GM19351 (cell line): ENCODE data around the gene LRP2.
A peak's percentile ranks its signal among the peaks of the same experiment; 100 is the strongest.
"Not testable (repeated sequence)": the region's sequence is repeated elsewhere in the genome, so short reads cannot be mapped to it uniquely, and the experiment has no call there.

Experiments
- ATAC-seq: cut with Tn5 transposase; IDR thresholded peaks from one replicate; pipeline ENCODE4 v1.9.1; 2021; ENCODE audit warnings: mild to moderate bottlenecking, moderate library complexity; ENCODE audit not compliant: unreplicated experiment

LRP2 gene

GRCh38 chr2:169178804-169179390 lies 183.4 kb downstream of the LRP2 start:
- no peak for ATAC-seq

- no peak for ATAC-seq
Observed at GRCh38 chr2:169178364-169178763, 184.0 kb downstream of the LRP2 start.

GRCh38 chr2:169175112-169175511 lies 187.2 kb downstream of the LRP2 start:
- ATAC-seq, result no peak

DNA sequence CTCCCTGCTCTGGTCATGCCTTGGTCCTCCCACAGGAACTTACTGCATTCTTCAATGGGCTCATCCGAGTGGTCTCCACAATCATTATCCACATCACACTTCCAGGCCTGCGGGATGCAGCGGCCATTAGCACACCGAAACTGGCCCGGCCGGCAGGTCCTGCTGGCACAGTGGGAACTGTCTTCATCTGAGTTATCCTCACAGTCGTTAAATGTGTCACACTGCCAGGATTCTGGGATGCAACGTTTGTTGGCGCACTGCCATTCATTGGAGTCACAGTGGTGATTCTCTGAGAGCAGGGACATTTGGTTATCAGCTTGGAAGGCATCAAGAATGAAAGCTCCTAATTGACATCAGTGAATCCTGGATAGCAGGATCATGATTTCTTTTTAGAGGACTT lies 188.5 kb downstream of the LRP2 start:
- ATAC-seq, result no peak

GRCh38 chr2:169172914-169173313 lies 189.4 kb downstream of the LRP2 start:
- ATAC-seq, result no peak

- no peak for ATAC-seq
Observed at GRCh38 chr2:169172151-169172735, 190.1 kb downstream of the LRP2 start.

DNA sequence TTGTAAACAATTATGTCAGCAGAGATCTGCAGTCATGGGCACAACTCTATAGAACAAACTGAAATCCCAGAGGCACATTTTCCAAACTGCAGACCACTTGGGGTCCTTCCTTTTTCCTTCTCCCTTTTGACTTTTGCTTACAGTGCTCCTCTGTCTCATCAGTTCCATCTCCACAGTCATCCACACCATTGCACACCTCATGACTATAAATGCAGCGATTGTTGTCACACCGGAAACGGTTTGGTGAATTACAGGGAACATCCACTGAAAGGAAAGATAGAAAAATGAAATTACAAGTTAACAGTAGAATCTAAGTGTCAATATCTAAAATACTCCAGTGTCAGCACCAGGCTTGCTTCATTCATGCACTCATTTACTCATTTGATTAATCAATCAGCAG lies 196.5 kb downstream of the LRP2 start:
- no peak for ATAC-seq

DNA sequence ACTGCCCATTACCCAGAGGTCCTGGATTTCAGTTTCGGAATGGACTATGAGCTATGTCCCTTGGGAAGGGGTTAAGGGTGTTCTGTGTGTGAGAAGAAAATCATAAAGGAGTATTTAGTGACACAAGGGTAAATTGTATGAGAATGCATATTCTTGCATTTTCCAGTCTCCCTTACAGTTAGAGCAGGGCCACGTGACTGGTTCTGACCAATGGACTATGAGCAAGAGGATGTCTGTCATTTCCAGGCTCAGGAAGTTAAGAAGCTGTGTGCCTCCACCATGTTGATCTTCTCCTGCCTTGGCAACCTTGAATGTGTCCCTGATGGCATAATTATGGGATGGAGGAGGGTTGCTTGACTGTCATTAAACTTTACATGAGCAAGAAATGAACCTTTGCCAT lies 198.0 kb downstream of the LRP2 start:
- ATAC-seq, result no peak

GRCh38 chr2:169162613-169163012 lies 199.7 kb downstream of the LRP2 start:
- ATAC-seq, result no peak

DNA sequence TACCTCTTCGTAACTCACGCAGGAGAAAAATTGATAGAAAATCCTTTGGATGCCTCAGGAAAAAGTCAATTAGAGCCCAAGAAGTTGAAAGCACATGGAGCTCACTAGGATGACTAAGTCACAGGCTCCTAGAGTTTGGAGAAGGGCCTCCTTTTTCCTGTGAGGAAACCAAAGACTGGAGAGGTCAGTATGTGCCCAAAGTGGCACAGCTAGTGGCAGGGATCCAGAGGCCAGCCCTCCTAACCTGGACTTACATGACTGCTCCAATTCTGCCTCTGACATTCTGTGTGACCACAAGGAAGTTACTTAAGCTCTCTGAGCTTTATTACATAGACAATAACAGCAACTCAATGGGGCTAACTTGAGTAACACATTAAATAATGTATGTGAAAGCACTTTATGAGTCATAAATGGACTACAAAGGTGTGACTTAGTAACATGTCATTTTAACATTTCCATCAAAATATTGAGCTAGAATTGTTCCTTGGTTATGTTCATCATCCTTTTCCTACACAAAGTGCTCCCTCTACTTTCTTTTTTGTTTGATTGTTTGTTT lies 201.3 kb downstream of the LRP2 start:
- ATAC-seq, result no peak

DNA sequence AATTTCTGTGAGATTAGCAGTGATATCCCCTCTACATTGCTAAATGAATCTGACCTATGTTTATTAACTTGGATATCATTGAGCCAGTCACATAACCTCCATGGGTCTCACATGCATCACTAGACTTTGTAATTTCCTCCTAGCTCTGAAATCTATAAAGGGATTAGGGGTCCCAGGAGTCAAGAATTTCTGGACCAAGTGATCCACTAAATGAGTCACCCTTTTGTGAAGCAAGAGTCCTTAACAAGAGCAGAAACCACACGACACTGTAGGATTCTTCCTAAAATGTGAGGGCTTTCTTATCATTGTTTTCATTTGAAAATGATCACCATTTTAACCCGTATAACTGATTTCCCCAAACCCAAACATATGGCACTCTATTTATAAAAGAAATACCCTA lies 202.6 kb downstream of the LRP2 start:
- ATAC-seq, result no peak

DNA sequence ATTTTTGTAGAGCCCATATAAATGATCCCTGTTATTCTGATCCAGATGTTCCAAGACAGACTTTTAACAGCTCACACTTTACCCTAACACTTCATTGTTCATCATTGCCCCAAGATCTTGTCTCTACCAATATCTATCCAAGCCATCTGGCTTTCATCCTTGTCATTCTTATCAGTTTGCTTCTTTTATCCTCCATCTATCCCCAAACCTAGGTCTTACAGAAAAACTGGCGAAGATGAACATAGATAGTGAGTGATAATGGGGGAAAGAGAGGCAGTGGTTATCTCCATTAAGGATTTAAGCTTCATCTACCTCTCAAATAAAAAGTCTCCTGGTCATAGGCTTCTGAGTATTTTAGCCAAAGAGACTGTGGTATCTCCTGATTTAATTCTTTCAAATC lies 203.5 kb downstream of the LRP2 start:
- no peak for ATAC-seq

DNA sequence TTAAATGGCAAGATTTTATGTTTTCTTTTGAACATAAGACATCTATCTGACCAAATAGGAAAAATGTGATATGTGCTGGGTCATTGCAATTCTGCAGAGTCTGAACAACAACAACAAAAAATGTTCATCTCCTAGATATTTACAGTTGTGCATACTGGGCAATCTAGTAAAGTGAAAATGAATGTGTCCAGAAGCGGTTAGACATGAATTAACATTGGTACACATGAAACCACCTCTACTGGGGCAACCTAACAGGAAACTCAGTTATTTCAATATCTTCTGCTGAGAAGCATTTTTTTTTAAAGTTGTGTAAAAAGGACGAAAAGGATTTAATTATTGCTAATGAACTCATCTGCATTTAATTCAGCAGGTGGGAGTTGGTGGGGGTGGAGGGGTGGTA lies 216.1 kb downstream of the LRP2 start:
- ATAC-seq, result no peak

DNA sequence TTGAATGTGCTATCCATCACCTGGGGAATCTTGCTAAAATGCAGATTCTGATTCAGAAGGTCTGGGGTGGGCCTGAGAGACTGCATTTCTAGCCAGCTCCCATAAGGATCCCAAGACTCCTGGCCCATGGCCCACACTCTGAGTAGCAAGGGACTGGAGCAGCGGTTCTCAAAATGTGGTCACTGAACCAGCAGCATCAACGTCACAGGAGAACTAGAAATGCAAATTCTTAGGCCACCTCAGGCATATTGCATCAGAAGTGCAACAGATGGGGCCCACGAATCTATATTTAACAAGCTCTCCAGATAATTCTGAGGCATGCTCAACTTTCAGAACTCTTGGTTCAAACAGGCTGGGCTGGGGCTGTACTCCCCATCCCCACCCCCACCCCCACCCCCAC lies 218.3 kb downstream of the LRP2 start:
- peak; percentile 67 for ATAC-seq

- ATAC-seq, result peak; percentile 60
Observed at GRCh38 chr2:169141713-169142352, 220.5 kb downstream of the LRP2 start.

DNA sequence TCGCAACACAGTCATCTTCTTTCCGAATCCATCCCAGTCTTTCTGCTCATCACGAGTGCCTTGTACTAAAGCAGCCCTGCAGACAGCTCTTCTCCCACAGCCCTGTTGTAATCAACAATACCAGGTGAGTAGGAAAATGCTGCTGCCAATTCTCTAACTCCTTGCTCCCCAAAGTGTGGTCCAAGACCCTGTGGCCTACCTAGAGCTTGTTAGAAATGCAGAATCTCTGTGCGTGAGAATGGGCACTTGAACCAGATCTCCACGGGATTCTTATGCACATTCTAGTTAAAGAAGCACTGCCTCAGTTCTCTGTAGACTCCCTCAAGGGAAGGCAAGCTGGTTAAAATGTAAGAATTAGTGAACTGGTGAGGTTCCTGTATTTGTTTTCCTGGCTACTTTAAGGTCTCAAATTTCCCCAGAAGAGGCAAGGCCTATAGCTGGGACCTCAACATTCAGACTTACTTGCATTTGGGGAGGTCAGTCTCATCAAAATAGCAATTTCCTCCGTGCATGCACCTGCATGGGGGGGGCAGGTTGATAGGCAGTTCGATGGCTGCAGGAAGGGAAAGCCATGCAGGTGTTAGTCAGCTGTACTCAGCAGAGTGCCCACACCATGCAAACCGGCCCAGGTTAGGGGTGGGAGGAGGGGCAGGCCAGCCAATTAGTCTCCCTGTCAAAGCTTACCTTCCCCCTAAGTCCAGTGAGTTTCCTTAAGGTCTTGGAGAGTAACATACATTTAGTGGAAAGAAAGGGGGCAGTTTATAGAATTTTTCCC lies 222.2 kb downstream of the LRP2 start:
- no peak for ATAC-seq

GRCh38 chr2:169139145-169139544 lies 223.2 kb downstream of the LRP2 start:
- ATAC-seq, result no peak

DNA sequence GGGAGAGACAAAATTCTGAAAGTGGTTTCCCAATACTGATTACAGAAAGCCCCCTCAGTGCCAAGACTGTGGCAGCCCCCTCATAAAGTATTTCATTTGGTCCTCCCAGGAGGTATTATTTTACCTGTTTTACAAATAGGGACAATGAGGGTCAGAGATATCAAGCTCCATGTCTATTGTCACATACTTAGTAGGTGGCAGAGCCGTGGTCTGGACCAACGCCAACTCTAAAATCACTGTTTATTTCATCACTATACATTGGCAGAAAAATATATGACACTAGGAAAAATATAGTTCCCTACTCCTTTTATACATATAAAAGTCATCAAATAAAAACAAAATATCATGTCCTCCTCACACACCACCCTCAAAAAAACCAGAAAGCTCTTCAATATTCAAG lies 224.4 kb downstream of the LRP2 start:
- ATAC-seq, result no peak

- no peak for ATAC-seq
Observed at GRCh38 chr2:169136885-169137534, 225.3 kb downstream of the LRP2 start.

GRCh38 chr2:169136428-169136827 lies 225.9 kb downstream of the LRP2 start:
- ATAC-seq, result not testable (repeated sequence)

- not testable (repeated sequence) for ATAC-seq
Observed at GRCh38 chr2:169134272-169134671, 228.1 kb downstream of the LRP2 start.
